Spleen (tissue), 7 donors: Measurements from ENCODE around the gene VIPAS39.

Experiments
- CTCF ChIP-seq, 11 experiments: fragments of 200-600 bp in 7 of 11; fragments of 450-650 bp in 4 of 11; sonication (generic) in 4 of 11; IDR thresholded peaks in 8 of 11; conservative IDR thresholded peaks in 3 of 11; 1 replicate in 7 of 11; 2 replicates in 4 of 11; pipeline versions ENCODE4 v1.4.0 to v1.8.0; 2016 to 2021; ENCODE audit warnings: antibody characterized with exemption in 11 of 11, inconsistent platforms in 4 of 11, mild to moderate bottlenecking in 1 of 11
- POLR2A ChIP-seq, 3 donors: fragments of 450-650 bp; IDR thresholded peaks; one replicate each; pipeline ENCODE4 v1.5.1; 2017; ENCODE audit warnings: antibody characterized with exemption in 3 of 3, mild to moderate bottlenecking in 1 of 3
- POLR2AphosphoS5 ChIP-seq, 3 donors: sonication (generic); formaldehyde crosslinking; IDR thresholded peaks; one replicate each; pipeline ENCODE4 v1.5.1; 2017; ENCODE audit warnings: antibody characterized with exemption in 3 of 3
- donor health status: DM: no; HTN: no; CAD: no; lungs with moderate emphysema.
- donor health status: DM: no; HTN: no; CAD: no.
- donor health status: DM: no; HTN: no; CAD: no.

GRCh38 chr14:77409131-77409533 is 48.3 kb downstream of the VIPAS39 start:
- no peak for TF ChIP-seq POLR2A (IDR thresholded peaks at IDR 0.05)
- TF ChIP-seq CTCF (IDR thresholded peaks at IDR 0.05 in 8 of 11, conservative IDR thresholded peaks at IDR 0.05 in 3 of 11) = peak in 4 of 11 experiments; percentile 11 to 39 (median 24)
- no peak for TF ChIP-seq POLR2AphosphoS5 (IDR thresholded peaks at IDR 0.05)
